Sigmoid colon (tissue), 4 donors: ENCODE results near the gene CCDC78.

Experiments
- EP300 ChIP-seq, 4 donors: sonication (generic); formaldehyde crosslinking; IDR thresholded peaks; one replicate each; pipeline ENCODE4 v1.6.1; 2017; ENCODE audit warnings: antibody characterized with exemption in 4 of 4
- POLR2A ChIP-seq, 2 donors: fragments of 450-650 bp; IDR thresholded peaks; one replicate each; pipeline ENCODE4 v1.6.1; 2016; ENCODE audit warnings: antibody characterized with exemption in 2 of 2, mild to moderate bottlenecking in 2 of 2, moderate library complexity in 2 of 2
- POLR2AphosphoS5 ChIP-seq, 4 donors: sonication (generic); formaldehyde crosslinking; IDR thresholded peaks; one replicate each; pipeline ENCODE4 v1.6.1; 2017; ENCODE audit warnings: antibody characterized with exemption in 4 of 4
- TF ChIP-seq, protein P1 (sequence below), 4 experiments: fragments of 450-650 bp in 3 of 4; fragments of 200-600 bp in 1 of 4; IDR thresholded peaks; one replicate each; pipeline ENCODE4 v1.5.1; 2016 to 2019; ENCODE audit warnings: antibody characterized with exemption in 4 of 4, mild to moderate bottlenecking in 3 of 4, moderate library complexity in 2 of 4

DNA sequence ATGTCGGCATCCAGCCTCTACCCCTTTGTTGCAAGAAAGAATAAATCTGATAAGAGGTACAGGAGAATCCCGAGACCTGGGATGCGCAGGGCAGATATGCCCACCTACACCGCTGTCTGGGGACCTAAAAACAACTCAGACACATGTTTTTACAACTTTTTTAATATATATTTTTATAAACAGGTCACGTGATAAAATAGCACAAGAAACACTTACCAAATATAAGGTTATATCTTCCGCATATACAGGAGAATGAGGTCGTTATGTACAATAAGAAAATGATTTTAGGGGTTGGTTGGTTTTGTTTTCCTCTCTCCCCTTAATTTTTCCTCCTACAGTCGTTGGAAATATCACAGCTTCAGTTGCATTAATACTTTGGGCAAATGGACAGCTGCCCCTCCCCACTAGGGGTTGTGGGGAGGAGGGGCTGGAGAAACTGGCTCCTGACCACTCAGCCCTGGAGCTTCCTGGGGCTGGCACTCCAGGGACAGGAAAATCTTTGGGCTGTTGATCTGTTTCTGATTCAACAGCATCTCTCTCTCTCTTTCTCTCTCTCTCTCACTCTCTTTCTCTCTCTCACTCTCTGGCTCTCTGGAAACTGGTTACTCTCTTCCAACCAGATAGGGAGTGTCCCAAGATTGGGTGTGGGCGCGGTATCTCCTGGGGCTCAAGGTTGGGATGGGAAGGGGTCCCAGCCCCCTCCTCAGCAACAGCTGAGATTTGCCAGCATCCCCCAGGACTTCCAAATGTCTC is 33.7 kb downstream of the CCDC78 start:
- TF ChIP-seq POLR2A (IDR thresholded peaks at IDR 0.05) (no peak), POLR2AphosphoS5 (IDR thresholded peaks at IDR 0.05) (no peak), EP300 (IDR thresholded peaks at IDR 0.05) (no peak)
- TF ChIP-seq, protein P1, sequence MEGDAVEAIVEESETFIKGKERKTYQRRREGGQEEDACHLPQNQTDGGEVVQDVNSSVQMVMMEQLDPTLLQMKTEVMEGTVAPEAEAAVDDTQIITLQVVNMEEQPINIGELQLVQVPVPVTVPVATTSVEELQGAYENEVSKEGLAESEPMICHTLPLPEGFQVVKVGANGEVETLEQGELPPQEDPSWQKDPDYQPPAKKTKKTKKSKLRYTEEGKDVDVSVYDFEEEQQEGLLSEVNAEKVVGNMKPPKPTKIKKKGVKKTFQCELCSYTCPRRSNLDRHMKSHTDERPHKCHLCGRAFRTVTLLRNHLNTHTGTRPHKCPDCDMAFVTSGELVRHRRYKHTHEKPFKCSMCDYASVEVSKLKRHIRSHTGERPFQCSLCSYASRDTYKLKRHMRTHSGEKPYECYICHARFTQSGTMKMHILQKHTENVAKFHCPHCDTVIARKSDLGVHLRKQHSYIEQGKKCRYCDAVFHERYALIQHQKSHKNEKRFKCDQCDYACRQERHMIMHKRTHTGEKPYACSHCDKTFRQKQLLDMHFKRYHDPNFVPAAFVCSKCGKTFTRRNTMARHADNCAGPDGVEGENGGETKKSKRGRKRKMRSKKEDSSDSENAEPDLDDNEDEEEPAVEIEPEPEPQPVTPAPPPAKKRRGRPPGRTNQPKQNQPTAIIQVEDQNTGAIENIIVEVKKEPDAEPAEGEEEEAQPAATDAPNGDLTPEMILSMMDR (IDR thresholded peaks at IDR 0.05) = no peak
